SK-N-SH treated with all-trans-retinoic acid at 6 μM for 48 hours (cell line): ENCODE results near the gene IZUMO2.
"Not testable (repeated sequence)": the region's sequence is repeated elsewhere in the genome, so short reads cannot be mapped to it uniquely, and the experiment has no call there.

Experiments
- ATAC-seq: fragments of 200-7000 bp; cut with Tn5 transposase; 3 replicates; pipeline ENCODE4 v1.9.1; 2020; ENCODE audit warnings: mild to moderate bottlenecking, moderate library complexity
- ARNTL ChIP-seq: fragments of 450-650 bp; formaldehyde crosslinking; IDR thresholded peaks from 2 replicates; pipeline ENCODE4 v1.5.0; 2020; ENCODE audit warnings: low read depth, mild to moderate bottlenecking, moderate library complexity, borderline replicate concordance
- PPARA ChIP-seq: fragments of 250-450 bp; sonication (Bioruptor Pico); IDR thresholded peaks from 2 replicates; pipeline ENCODE4 v1.5.0; 2020; ENCODE audit warnings: mild to moderate bottlenecking, borderline replicate concordance
- ZFP3 ChIP-seq: fragments of 250-450 bp; sonication (Bioruptor Pico); IDR thresholded peaks from 2 replicates; pipeline ENCODE4 v1.5.0; 2020; ENCODE audit warnings: mild to moderate bottlenecking, moderate library complexity

The IZUMO2 gene

DNA sequence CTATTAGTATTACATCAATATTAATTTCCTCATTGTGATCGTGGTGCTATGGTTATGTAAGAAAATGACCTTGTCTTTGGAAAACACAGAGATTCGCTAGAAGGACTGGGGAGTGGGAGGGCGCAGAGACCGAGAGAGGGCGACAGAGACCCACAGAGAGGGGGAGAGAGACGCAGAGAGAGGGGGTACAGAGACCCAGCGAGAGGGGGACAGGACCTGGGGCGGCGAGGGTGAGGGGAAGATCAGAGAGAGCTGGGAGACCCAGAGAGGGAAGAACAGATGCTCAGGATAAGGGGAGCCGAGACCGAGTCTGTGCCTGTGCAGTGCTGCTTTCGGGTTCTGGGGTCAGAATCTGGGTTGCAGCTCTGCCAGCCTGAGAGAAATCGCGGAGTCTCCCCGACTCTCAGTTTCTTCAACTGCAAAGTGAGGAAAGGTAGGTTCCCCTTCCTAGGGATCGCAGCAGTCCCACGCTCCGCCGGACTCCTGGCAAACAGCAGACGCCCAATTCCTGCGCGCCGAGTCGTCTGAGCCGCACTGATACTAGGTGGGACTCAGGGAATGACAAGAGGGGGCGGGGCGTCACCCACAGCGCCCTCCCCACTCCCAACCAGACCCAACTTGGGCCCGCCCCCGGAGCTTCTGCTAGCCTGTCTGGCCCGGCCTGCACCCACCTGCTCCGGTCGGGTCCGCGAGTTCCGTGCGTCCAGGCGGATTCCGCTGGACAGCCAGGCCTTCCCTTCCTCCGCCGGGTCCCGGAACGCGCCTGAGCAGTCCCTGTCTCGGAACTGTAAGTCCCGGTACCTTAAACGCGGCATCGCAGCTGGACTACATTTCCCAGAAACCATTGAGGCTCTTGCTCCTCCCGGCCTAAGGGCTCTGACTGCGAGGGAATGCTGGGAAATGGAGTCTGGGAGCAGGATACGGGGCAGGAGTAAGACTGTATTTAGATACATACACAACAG lies 15.3 kb downstream of the IZUMO2 start:
- peak; percentile 97 for ATAC-seq
- TF ChIP-seq ZFP3 (CRISPR knock-in tag) (0 out of 2 replicates have a peak, but pooled peaks have one; percentile 60), PPARA (CRISPR knock-in tag) (no peak)

DNA sequence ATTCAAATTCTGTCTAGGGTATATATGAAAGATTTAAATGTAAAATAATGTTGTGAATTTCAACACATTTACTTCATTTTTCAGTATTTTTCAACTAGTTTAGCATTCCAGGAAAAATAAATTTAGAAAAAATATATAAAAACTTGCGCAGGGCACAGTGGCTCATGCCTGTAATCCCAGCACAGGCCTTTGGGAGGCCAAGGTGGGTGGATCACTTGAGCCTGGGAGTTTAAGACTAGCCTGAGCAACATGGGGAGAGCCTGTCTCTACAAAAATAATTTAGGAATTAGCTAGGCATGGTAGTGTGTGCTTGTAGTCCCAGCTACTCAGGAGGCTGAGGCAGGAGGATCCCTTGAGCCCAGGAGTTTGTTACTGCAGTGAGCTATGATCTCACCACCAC lies 21.2 kb downstream of the IZUMO2 start:
- ATAC-seq: peak; percentile 44

DNA sequence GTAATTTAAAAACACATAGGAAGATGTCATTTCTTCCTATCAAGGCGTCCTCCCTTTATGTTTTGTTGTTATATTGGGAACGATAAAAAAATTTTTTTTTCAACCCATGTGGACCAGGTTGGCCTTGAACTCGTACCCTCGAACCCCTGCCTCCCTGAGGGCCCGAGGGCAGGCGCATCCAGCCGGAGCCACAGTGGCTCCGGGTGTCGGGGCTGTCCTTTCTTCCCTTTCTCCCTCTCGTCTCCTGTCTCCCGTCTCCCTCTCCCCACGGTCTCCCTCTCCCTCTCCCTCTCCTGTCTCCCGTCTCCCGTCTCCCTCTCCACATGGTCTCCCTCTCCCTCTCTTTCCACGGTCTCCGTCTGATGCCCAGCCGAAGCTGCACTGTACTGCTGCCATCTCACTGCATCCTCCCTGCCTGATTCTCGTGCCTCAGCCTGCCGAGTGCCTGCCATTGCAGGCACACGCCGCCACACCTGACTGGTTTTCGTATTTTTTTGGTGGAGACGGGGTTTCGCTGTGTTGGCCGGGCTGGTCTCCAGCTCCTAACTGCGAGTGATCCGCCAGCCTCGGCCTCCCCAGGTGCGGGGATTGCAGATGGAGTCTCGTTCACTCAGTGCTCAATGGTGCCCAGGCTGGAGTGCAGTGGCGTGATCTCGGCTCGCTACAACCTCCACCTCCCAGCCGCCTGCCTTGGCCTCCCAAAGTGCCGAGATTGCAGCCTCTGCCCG lies 22.8 kb downstream of the IZUMO2 start:
- ATAC-seq: not testable (repeated sequence)

DNA sequence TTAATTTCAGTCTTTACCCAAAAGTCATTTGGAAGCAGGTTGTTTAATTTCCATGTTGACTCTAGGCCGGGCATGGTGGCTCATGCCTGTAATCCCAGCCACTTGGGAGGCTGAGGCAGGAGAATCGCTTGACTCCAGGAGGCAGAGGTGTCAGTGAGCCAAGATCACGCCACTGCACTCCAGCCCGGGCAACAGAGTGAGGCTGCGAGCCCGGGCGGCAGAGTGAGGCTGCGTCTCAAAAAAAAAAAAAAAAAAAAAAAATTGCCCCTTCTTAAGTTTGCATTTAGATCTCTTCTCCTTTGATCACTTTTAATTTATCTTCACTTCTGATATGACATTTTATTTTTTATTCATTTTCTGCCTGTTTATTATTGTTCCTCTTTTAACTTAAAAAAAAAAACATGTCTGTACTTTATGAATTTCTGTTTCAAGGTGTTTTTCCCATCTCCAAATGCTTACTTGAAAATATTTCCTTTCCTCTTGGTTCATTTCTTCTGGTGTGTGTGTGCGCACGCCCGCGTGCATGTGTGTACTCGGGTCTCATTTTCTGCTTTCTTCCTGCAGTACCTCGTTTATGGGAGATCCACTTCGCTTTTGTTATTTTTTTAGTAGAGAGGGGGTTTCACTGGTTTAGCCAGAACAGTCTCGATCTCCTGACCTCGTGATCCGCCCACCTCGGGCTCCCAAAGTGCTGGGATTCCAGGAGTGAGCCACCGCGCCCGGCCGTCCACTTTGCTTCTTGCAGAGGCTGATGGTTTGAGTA lies 26.3 kb downstream of the IZUMO2 start:
- peak; percentile 73 for ATAC-seq

DNA sequence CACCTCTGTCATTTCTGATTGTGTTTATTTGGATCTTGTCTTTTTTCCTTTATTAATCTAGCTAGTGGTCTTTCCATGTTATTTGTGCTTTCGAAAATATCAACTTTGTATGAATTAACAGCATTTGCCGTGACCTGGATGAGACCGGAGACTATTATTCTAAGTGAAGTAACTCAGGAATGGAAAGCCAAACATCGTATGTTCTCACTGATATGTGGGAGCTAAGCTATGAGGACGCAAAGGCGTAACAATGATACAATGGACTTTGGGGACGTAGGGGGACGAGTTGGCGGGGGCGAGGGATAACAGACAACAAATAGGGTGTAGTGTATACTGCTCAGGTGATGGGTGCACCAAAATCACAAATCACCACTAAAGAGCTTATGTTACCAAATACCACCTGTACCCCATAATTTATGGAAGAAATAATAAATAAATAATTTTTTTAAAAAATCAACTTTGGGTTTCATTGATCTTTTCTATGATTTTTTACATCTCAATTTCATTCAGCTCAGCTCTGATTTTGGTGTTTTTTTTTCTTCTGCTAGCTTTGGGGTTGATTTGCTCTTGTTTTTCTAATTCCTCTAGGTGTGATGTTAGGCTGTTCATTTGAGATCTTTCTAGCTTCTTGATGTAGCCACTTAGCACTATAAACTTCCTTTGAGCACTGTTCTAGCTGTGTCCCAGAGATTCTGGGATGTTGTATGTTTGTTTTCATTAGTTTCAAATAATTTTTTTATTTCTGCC lies 27.1 kb downstream of the IZUMO2 start:
- 0 out of 2 replicates have a peak, but pooled peaks have one; percentile 34 for TF ChIP-seq ARNTL
- TF ChIP-seq, all 23 proteins: peak for 1; not testable (repeated sequence) for 22
- not testable (repeated sequence) for ATAC-seq

DNA sequence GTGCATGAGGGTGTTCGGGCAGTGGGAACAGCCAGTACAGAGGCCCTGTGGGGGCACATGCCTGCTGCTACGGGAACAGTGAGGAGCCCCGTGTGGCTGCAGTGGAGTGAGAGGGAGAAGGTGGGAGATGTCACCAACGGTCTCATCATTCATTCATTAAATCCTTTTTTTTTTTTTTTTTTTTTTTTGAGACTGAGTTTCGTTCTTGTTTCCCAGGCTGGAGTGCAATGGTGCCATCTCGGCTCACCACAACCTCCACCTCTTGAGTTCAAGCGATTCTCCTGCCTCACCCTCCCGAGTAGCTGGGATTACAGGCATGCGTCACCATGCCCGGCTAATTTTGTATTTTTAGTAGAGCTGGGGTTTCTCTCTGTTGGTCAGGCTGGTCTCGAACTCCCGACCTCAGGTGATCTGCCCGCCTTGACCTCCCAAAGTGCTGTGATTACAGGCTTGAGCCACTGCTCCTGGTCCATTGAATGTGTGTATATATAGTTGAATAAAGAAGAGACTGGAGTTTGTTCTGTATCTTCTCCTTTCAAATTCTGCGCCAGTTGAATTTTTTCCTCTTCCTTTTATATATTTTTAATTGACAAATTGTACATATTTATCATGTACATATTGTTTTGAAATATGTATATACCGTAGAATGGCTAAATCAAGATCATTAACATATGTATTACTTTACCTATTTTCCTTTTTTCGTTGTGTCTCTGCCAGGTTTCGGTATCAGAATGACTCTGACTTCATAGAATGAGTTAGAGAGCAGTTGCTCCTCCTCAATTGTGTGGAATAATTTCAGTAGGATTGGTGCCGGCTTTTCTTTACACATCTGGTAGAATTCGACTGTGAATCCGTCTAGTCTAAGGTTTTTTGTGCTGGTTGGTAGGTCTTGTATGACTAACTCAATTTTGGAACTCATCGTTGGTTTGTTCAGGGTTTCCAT lies 28.0 kb downstream of the IZUMO2 start:
- not testable (repeated sequence) for ATAC-seq

DNA sequence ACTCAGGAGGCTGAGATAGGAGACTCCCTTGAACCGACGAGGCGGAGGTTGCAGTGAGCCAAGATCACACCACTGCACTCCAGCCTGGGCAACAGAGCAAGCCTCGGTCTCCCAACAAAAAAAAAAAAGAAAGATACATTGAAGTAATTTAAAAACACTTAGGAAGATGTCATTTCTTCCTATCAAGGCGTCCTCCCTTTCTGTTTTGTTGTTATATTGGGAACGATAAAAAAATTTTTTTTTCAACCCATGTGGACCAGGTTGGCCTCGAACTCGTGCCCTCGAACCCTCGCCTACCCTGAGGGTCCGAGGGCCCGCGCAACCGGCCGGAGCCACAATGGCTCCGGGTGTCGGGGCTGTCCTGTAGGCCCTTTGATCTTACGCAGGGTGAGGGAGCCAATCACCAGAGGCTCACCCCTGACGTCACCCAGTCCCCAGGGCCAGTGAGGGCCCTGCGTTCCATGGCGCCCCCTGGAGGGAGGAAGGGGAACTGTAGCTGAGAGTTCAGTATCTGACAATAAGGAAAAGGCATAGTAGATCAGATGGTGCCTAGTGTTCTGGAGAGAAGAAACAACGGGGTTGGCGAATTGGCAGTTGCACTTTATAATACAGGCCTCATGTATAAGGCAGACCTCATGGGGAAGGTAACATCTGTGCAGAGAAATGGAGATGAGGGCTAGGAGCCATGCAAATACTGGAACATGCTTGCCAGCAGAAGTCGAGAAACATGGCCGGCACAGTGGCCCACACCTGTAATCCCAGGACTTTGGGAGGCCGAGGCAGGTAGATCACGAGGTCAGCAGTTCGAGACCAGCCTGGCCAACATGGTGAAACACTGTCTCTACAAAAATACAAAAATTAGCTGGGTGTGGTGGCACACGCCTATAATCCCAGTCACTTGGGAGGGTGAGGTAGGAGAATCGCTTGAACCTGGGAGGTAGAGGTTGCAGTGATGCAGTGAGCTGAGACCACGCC lies 29.3 kb downstream of the IZUMO2 start:
- ATAC-seq: not testable (repeated sequence)

DNA sequence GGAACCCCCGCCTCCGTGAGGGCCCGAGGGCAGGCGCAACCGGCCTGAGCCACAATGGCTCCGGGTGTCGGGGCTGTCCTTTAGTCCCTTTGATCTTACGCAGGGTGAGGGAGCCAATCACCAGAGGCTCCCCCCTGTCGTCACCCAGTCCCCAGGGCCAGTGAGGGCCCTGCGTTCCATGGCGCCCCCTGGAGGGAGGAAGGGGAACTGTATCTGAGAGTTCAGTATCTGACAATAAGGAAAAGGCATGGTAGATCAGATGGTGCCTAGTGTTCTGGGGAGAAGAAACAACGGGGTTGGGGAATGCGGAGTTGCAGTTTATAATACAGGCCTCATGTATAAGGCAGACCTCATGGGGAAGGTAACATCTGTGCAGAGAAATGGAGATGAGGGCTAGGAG lies 59.1 kb downstream of the IZUMO2 start:
- ATAC-seq: peak; percentile 65

DNA sequence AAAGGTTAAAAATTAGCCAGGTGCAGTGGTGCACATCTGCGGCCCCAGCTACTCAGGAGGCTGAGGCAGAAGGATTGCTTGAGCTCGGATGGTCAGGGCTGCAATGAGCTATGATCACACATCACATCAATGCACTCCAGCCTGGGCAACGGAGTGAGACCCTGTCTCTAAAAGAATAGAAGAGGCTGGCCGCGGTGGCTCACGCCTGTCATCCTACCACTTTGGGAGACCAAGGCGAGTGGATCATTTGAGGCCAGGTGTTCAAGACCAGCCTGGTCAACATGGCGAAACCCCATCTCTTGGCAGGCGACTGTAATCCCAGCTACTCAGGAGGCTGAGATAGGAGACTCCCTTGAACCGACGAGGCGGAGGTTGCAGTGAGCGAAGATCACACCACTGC lies 59.7 kb downstream of the IZUMO2 start:
- not testable (repeated sequence) for ATAC-seq
